Breast epithelium (tissue), 4 donors: ENCODE measurements around the gene ANHX. TPM values are rescaled to one million over a fixed set of nuclear protein-coding genes. Genes with fewer than 3 reads are reported as not detected.
"Not testable (repeated sequence)": the region's sequence is repeated elsewhere in the genome, so short reads cannot be mapped to it uniquely, and the experiment has no call there.

Source experiments
- DNase-seq, 2 donors: peaks; one replicate each; pipeline ENCODE4 v3.0.0-alpha.2; 2019; ENCODE audit warnings: low spot score in 2 of 2
- H3K27ac ChIP-seq, 2 donors: fragments of 200-600 bp; sonication (generic) in 1 of 2; one replicate each; pipeline ENCODE4 v1.5.1; 2016 to 2019; ENCODE audit warnings: mild to moderate bottlenecking in 1 of 2
- H3K27me3 ChIP-seq, 2 donors: fragments of 200-600 bp; sonication (generic) in 1 of 2; one replicate each; pipeline versions ENCODE4 v1.5.1 to v1.6.0; 2017 to 2019; ENCODE audit warnings: control low read depth in 1 of 2, mild to moderate bottlenecking in 1 of 2
- H3K36me3 ChIP-seq: fragments of 200-600 bp; one replicate; pipeline ENCODE4 v1.5.1; 2019
- H3K4me1 ChIP-seq, 2 donors: fragments of 200-600 bp; sonication (generic); one replicate each; pipeline ENCODE4 v1.5.1; 2016 to 2019; ENCODE audit warnings: control low read depth in 1 of 2
- H3K4me3 ChIP-seq, 3 donors: fragments of 200-600 bp; sonication (generic); 1 replicate in 2 of 3; 2 replicates in 1 of 3; pipeline ENCODE4 v1.5.1; 2016 to 2019; ENCODE audit warnings: mild to moderate bottlenecking in 3 of 3, moderate library complexity in 2 of 3
- H3K9me3 ChIP-seq, 2 donors: fragments of 200-600 bp; sonication (generic) in 1 of 2; one replicate each; pipeline ENCODE4 v1.5.1; 2016 to 2019; ENCODE audit warnings: control low read depth in 1 of 2
- POLR2A ChIP-seq: fragments of 450-650 bp; IDR thresholded peaks from one replicate; pipeline ENCODE4 v1.6.1; 2016; ENCODE audit warnings: antibody characterized with exemption, mild to moderate bottlenecking, moderate library complexity
- POLR2AphosphoS5 ChIP-seq, 3 donors: sonication (generic); formaldehyde crosslinking; IDR thresholded peaks; one replicate each; pipeline ENCODE4 v1.6.1; 2017; ENCODE audit warnings: antibody characterized with exemption in 3 of 3
- intact Hi-C: fragments of 100-400 bp; cut with DNase I; formaldehyde crosslinking; loops from one replicate; pipeline ENCODE4 v1.15.1; 2023; ENCODE audit warnings: low total_unique reads
- total RNA-seq, 3 donors: library from RNA; depleted of rRNA; stranded (reverse); fragments of >200 nt; gene quantifications; one replicate each; pipeline ENCODE4 v1.1.0, GENCODE V29; 2016
- TF ChIP-seq, protein P1 (sequence below), 3 donors: fragments of 450-650 bp; IDR thresholded peaks; one replicate each; pipeline ENCODE4 v1.5.1; 2016 to 2017; ENCODE audit warnings: antibody characterized with exemption in 3 of 3, mild to moderate bottlenecking in 3 of 3, moderate library complexity in 3 of 3

ANHX gene
- total RNA-seq, result not detected

- intact Hi-C loops, result no loop called here
- Histone ChIP-seq H3K27ac (no peak within 1 kb of the TSS), H3K27me3 (peaks cover 0 to 10% of the 10 kb centered on the region in 2 donors), H3K36me3 (no peaks in the 10 kb centered on the region), H3K9me3 (peaks cover 42 to 56% of the 10 kb centered on the region in 2 donors), H3K4me1 (no peaks in the 10 kb centered on the region), H3K4me3 (no peak within 1 kb of the TSS)
- DNase-seq, result no peak
- TF ChIP-seq POLR2AphosphoS5 (IDR thresholded peaks at IDR 0.05), result no peak
- TF ChIP-seq, protein P1, sequence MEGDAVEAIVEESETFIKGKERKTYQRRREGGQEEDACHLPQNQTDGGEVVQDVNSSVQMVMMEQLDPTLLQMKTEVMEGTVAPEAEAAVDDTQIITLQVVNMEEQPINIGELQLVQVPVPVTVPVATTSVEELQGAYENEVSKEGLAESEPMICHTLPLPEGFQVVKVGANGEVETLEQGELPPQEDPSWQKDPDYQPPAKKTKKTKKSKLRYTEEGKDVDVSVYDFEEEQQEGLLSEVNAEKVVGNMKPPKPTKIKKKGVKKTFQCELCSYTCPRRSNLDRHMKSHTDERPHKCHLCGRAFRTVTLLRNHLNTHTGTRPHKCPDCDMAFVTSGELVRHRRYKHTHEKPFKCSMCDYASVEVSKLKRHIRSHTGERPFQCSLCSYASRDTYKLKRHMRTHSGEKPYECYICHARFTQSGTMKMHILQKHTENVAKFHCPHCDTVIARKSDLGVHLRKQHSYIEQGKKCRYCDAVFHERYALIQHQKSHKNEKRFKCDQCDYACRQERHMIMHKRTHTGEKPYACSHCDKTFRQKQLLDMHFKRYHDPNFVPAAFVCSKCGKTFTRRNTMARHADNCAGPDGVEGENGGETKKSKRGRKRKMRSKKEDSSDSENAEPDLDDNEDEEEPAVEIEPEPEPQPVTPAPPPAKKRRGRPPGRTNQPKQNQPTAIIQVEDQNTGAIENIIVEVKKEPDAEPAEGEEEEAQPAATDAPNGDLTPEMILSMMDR (IDR thresholded peaks at IDR 0.05), result no peak
- TF ChIP-seq POLR2A, result no peak
These were observed at the start of gene ANHX for GRCh38 chr12:133235401-133236112. TSS of gene ANHX (minus strand) at chr12:133235877. CDS start at chr12:133234356, 1,521 bp downstream.

DNA sequence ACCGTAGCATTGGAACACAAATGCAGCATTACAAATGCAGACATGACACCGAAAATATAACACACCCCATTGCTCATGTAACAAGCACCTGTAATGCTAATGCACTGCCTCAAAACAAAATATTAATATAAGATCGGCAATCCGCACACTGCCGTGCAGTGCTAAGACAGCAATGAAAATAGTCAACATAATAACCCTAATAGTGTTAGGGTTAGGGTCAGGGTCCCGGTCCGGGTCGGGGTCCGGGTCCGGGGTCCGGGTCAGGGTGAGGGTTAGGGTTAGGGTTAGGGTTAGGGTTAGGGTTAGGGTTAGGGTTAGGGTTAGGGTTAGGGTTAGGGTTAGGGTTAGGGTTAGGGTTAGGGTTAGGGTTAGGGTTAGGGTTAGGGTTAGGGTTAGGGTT lies 29.0 kb upstream of the ANHX start:
- H3K4me1 ChIP-seq, H3K27ac ChIP-seq, intact Hi-C loops, H3K36me3 ChIP-seq, DNase-seq, H3K9me3 ChIP-seq, H3K27me3 ChIP-seq, H3K4me3 ChIP-seq: not testable (repeated sequence)

- intact Hi-C loops, result no loop called here
- no peaks in the 10 kb centered on the region for H3K27me3 ChIP-seq
These were observed 28.5 kb upstream of the ANHX start for GRCh38 chr12:133264173-133264572.

GRCh38 chr12:133256321-133256720 lies 20.6 kb upstream of the ANHX start:
- H3K4me3 ChIP-seq, result no peak overlapping the region
- no peak overlapping the region for H3K27ac ChIP-seq
- no peak for DNase-seq
- peaks cover 0 to 6% of the 10 kb centered on the region in 2 donors for H3K9me3 ChIP-seq
- H3K27me3 ChIP-seq, result no peaks in the 10 kb centered on the region
- H3K4me1 ChIP-seq, result no peaks in the 10 kb centered on the region
- intact Hi-C loops, result no loop called here
- H3K36me3 ChIP-seq, result no peaks in the 10 kb centered on the region
- no peak for TF ChIP-seq POLR2AphosphoS5 (IDR thresholded peaks at IDR 0.05)
- no peak for TF ChIP-seq POLR2A
- TF ChIP-seq, protein P1 (IDR thresholded peaks at IDR 0.05), result no peak

More at GRCh38 chr12:133264173-133264572, 28.5 kb upstream of the ANHX start:
- Histone ChIP-seq H3K4me1 (no peaks in the 10 kb centered on the region), H3K9me3 (no peaks in the 10 kb centered on the region), H3K27ac (no peak overlapping the region), H3K4me3 (no peak overlapping the region), H3K36me3 (no peaks in the 10 kb centered on the region)
- TF ChIP-seq POLR2A (no peak), POLR2AphosphoS5 (IDR thresholded peaks at IDR 0.05) (no peak)
- TF ChIP-seq, protein P1 (IDR thresholded peaks at IDR 0.05), result no peak
- DNase-seq, result peak in 1 of 2 donors; percentile 18

- H3K4me1 ChIP-seq, H3K4me3 ChIP-seq, intact Hi-C loops, H3K27me3 ChIP-seq, H3K36me3 ChIP-seq, DNase-seq, H3K9me3 ChIP-seq, H3K27ac ChIP-seq: not testable (repeated sequence)
These were observed 20.2 kb upstream of the ANHX start for GRCh38 chr12:133255833-133256232.

GRCh38 chr12:133251732-133252131 lies 16.1 kb upstream of the ANHX start:
- Histone ChIP-seq H3K27ac (no peak overlapping the region), H3K27me3 (no peaks in the 10 kb centered on the region), H3K4me1 (no peaks in the 10 kb centered on the region), H3K9me3 (peaks cover 0 to 11% of the 10 kb centered on the region in 2 donors), H3K36me3 (no peaks in the 10 kb centered on the region), H3K4me3 (no peak overlapping the region)
- intact Hi-C loops, result no loop called here
- no peak for DNase-seq
- no peak for TF ChIP-seq POLR2AphosphoS5 (IDR thresholded peaks at IDR 0.05)
- TF ChIP-seq, protein P1 (IDR thresholded peaks at IDR 0.05), result no peak
- TF ChIP-seq POLR2A, result no peak
